K562 (cell line): Measurements from ENCODE around the gene CMIP. TPM values are rescaled to one million over a fixed set of nuclear protein-coding genes. Genes with fewer than 3 reads are reported as not detected.

Experiments used
- ARID1B ChIP-seq: fragments of 450-650 bp; IDR thresholded peaks from 2 replicates; pipeline ENCODE4 v1.6.1; 2016; ENCODE audit warnings: antibody characterized with exemption, mild to moderate bottlenecking, inconsistent platforms
- ATF4 ChIP-seq: fragments of 450-650 bp; formaldehyde crosslinking; IDR thresholded peaks from 2 replicates; pipeline ENCODE4 v1.4.0; 2022; ENCODE audit warnings: mild to moderate bottlenecking, moderate library complexity
- BCOR ChIP-seq: fragments of 450-650 bp; IDR thresholded peaks from 2 replicates; pipeline ENCODE4 v1.6.1; 2016
- BRF2 ChIP-seq: IDR thresholded peaks from 3 replicates; pipeline ENCODE4 v1.6.1; 2011; ENCODE audit warnings: borderline replicate concordance, mild to moderate bottlenecking; ENCODE audit not compliant: insufficient read length, insufficient read depth
- HNRNPK ChIP-seq: fragments of 200-400 bp; formaldehyde crosslinking; IDR thresholded peaks from one replicate; pipeline ENCODE4 v1.6.1; 2018; ENCODE audit warnings: mild to moderate bottlenecking, low read depth, low read length; ENCODE audit not compliant: poor library complexity, severe bottlenecking
- MAFF ChIP-seq: IDR thresholded peaks from 2 replicates; pipeline ENCODE4 v1.6.1; 2012; ENCODE audit warnings: low read length, improper control_type of control experiment
- MNT ChIP-seq, 2 experiments: fragments of 450-650 bp; conservative IDR thresholded peaks; 2 replicates each; pipeline ENCODE4 v1.6.1; 2017; ENCODE audit warnings: mild to moderate bottlenecking in 2 of 2, moderate library complexity in 2 of 2
- PHF20 ChIP-seq: fragments of 450-650 bp; IDR thresholded peaks from 2 replicates; pipeline ENCODE4 v1.6.1; 2018; ENCODE audit not compliant: partially characterized antibody
- PHTF2 ChIP-seq: fragments of 250-450 bp; sonication (Bioruptor Pico); IDR thresholded peaks from 2 replicates; pipeline ENCODE4 v1.5.0; 2021; ENCODE audit warnings: mild to moderate bottlenecking
- POLR2B ChIP-seq: fragments of 450-650 bp; IDR thresholded peaks from 2 replicates; pipeline ENCODE4 v1.6.1; 2018; ENCODE audit warnings: low read depth; ENCODE audit not compliant: partially characterized antibody
- SMARCA5 ChIP-seq: fragments of 450-650 bp; IDR thresholded peaks from 2 replicates; pipeline ENCODE4 v1.6.1; 2016
- ZNF212 ChIP-seq: fragments of 450-650 bp; formaldehyde crosslinking; IDR thresholded peaks from 2 replicates; pipeline ENCODE4 v1.4.0; 2020; ENCODE audit warnings: mild to moderate bottlenecking
- ZNF224 ChIP-seq: sonication (generic); formaldehyde crosslinking; IDR thresholded peaks from 2 replicates; pipeline ENCODE4 v1.8.0; 2022; ENCODE audit warnings: mild to moderate bottlenecking, missing genetic modification reagents
- ZNF23 ChIP-seq: fragments of 250-450 bp; sonication (Bioruptor Pico); IDR thresholded peaks from 2 replicates; pipeline ENCODE4 v1.4.0; 2020; ENCODE audit warnings: mild to moderate bottlenecking
- ZNF282 ChIP-seq: sonication (generic); formaldehyde crosslinking; IDR thresholded peaks from 2 replicates; pipeline ENCODE4 v1.8.1; 2023; ENCODE audit warnings: missing genetic modification reagents
- ZNF668 ChIP-seq: fragments of 250-450 bp; sonication (Bioruptor Pico); IDR thresholded peaks from 2 replicates; pipeline ENCODE4 v1.8.0; 2022; ENCODE audit warnings: mild to moderate bottlenecking, inconsistent platforms
- ZNF830 ChIP-seq: fragments of 250-450 bp; sonication (Bioruptor Pico); IDR thresholded peaks from 2 replicates; pipeline ENCODE4 v1.5.0; 2021; ENCODE audit warnings: mild to moderate bottlenecking
- polyA plus RNA-seq, 8 experiments: library from polyadenylated mRNA; depleted of rRNA in 4 of 8; stranded (reverse) in 5 of 8; unstranded in 3 of 8; fragments of >200 nt; fragmentation: Nextera tagmentation in 2 of 8; fragmentation: Illumina TruSeq in 1 of 8; extraction: Ambion mirVana in 2 of 8; extraction: Trizol in 1 of 8; gene quantifications; 2 replicates each; pipeline versions ENCODE4 v1.2.1 to v1.2.3, GENCODE V29; 2011 to 2014; ENCODE audit warnings: inconsistent platforms in 1 of 8, missing spikeins in 1 of 8
- total RNA-seq, 7 experiments: library from RNA; depleted of rRNA in 6 of 7; stranded (reverse); fragments of >200 nt in 6 of 7; fragmentation: Illumina TruSeq in 2 of 7; extraction: Trizol in 2 of 7; gene quantifications; 2 replicates each; pipeline versions ENCODE4 v1.2.1 to v1.2.3, GENCODE V29; 2011 to 2021; ENCODE audit warnings: low replicate concordance in 1 of 7
- TF ChIP-seq, protein P1 (sequence below): sonication (generic); formaldehyde crosslinking; IDR thresholded peaks from 2 replicates; pipeline ENCODE4 v1.8.0; 2022; ENCODE audit warnings: mild to moderate bottlenecking, missing genetic modification reagents
- TF ChIP-seq, protein P2 (sequence below): sonication (generic); formaldehyde crosslinking; IDR thresholded peaks from 2 replicates; pipeline ENCODE4 v1.8.0; 2022; ENCODE audit warnings: mild to moderate bottlenecking, missing genetic modification reagents, borderline replicate concordance
- TF ChIP-seq, protein P3 (sequence below): fragments of 250-450 bp; sonication (Bioruptor Pico); IDR thresholded peaks from 2 replicates; pipeline ENCODE4 v1.4.0; 2020; ENCODE audit warnings: mild to moderate bottlenecking, moderate library complexity
- TF ChIP-seq, protein P4 (sequence below): fragments of 450-650 bp; IDR thresholded peaks from 2 replicates; pipeline ENCODE4 v1.6.1; 2016; ENCODE audit warnings: low read depth, mild to moderate bottlenecking, moderate library complexity

CMIP gene
- total and polyA plus RNA-seq, 9 of the 15 experiments (the other 6 are each of a cell fraction or from before 2014, with no cell fraction given) = 0.94 to 82.5 (median 10.3) TPM

DNA sequence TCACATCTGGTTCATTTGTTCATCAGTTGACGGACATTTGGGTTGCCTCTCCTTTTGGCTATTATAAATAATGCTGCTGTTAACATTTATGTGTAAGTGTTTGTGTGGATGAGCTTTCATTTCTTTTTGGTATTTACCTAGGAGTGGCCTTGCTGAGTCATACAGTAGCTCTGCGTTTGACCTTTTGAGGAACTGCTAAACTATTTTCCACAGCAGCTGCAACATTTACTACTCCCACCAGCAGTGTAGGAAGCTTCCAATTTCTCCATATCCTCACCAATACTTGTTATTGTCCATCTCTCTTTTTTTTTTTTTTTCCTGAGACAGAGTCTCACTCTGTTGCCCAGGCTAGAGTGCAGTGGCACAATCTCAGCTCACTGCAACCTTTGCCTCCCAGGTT lies 313.8 kb downstream of the CMIP start (continued):
- TF ChIP-seq, protein P1, sequence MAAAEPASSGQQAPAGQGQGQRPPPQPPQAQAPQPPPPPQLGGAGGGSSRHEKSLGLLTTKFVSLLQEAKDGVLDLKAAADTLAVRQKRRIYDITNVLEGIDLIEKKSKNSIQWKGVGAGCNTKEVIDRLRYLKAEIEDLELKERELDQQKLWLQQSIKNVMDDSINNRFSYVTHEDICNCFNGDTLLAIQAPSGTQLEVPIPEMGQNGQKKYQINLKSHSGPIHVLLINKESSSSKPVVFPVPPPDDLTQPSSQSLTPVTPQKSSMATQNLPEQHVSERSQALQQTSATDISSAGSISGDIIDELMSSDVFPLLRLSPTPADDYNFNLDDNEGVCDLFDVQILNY (CRISPR knock-in tag) = no peak
- no peak for TF ChIP-seq ZNF830 (CRISPR knock-in tag)
- no peak for TF ChIP-seq ZNF224 (CRISPR knock-in tag)
- no peak for TF ChIP-seq PHF20
- TF ChIP-seq PHTF2 (CRISPR knock-in tag) = no peak
- TF ChIP-seq ZNF668 (CRISPR knock-in tag) = no peak
- no peak for TF ChIP-seq ZNF282 (CRISPR knock-in tag)
- TF ChIP-seq ZNF212 (CRISPR knock-in tag) = no peak
- TF ChIP-seq SMARCA5 = 0 out of 2 replicates have a peak, but pooled peaks have one; percentile 40
- TF ChIP-seq, protein P2, sequence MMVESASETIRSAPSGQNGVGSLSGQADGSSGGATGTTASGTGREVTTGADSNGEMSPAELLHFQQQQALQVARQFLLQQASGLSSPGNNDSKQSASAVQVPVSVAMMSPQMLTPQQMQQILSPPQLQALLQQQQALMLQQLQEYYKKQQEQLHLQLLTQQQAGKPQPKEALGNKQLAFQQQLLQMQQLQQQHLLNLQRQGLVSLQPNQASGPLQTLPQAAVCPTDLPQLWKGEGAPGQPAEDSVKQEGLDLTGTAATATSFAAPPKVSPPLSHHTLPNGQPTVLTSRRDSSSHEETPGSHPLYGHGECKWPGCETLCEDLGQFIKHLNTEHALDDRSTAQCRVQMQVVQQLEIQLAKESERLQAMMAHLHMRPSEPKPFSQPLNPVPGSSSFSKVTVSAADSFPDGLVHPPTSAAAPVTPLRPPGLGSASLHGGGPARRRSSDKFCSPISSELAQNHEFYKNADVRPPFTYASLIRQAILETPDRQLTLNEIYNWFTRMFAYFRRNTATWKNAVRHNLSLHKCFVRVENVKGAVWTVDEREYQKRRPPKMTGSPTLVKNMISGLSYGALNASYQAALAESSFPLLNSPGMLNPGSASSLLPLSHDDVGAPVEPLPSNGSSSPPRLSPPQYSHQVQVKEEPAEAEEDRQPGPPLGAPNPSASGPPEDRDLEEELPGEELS (CRISPR knock-in tag) = no peak
- peak; percentile 67; the same call in 1 of the 2 replicates for TF ChIP-seq BCOR
- no peak for TF ChIP-seq HNRNPK
- no peak for TF ChIP-seq BRF2
- TF ChIP-seq POLR2B = no peak
- TF ChIP-seq MNT (conservative IDR thresholded peaks at IDR 0.05) = no peak
- no peak for TF ChIP-seq ATF4
- TF ChIP-seq ZNF23 = no peak
- peak; percentile 41 for TF ChIP-seq ARID1B
- TF ChIP-seq, protein P3, sequence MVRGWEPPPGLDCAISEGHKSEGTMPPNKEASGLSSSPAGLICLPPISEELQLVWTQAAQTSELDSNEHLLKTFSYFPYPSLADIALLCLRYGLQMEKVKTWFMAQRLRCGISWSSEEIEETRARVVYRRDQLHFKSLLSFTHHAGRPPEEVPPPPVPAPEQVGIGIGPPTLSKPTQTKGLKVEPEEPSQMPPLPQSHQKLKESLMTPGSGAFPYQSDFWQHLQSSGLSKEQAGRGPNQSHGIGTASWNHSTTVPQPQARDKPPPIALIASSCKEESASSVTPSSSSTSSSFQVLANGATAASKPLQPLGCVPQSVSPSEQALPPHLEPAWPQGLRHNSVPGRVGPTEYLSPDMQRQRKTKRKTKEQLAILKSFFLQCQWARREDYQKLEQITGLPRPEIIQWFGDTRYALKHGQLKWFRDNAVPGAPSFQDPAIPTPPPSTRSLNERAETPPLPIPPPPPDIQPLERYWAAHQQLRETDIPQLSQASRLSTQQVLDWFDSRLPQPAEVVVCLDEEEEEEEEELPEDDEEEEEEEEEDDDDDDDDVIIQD (CRISPR knock-in tag) = no peak
- peak; percentile 70; the same call in 1 of the 2 replicates for TF ChIP-seq MAFF
- TF ChIP-seq, protein P4, sequence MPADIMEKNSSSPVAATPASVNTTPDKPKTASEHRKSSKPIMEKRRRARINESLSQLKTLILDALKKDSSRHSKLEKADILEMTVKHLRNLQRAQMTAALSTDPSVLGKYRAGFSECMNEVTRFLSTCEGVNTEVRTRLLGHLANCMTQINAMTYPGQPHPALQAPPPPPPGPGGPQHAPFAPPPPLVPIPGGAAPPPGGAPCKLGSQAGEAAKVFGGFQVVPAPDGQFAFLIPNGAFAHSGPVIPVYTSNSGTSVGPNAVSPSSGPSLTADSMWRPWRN = no peak
